Thoracic aorta (tissue), 2 donors: ENCODE results near the gene CT47C1. TPM values are rescaled to one million over a fixed set of nuclear protein-coding genes. Genes with fewer than 3 reads are reported as not detected.

Experiments used
- ATAC-seq: fragments of 150-250 bp; one replicate; pipeline ENCODE4 v1.8.0; 2017; ENCODE audit warnings: low read depth; ENCODE audit not compliant: insufficient number of reproducible peaks, low FRiP score
- DNase-seq: peaks from one replicate; pipeline ENCODE4 v3.0.0-alpha.2; 2020; ENCODE audit warnings: low spot score
- H3K27ac ChIP-seq, 2 donors: fragments of 200-600 bp; sonication (generic); 1 replicate in 1 of 2; 2 replicates in 1 of 2; pipeline ENCODE4 v1.5.1; 2016; ENCODE audit warnings: mild to moderate bottlenecking in 2 of 2, moderate library complexity in 2 of 2
- H3K27me3 ChIP-seq: fragments of 200-600 bp; sonication (generic); replicated peaks from 2 replicates; pipeline ENCODE4 v1.6.0; 2016; ENCODE audit warnings: mild to moderate bottlenecking; ENCODE audit not compliant: insufficient read depth
- H3K36me3 ChIP-seq: fragments of 200-600 bp; sonication (generic); one replicate; pipeline ENCODE4 v1.5.1; 2016
- H3K4me1 ChIP-seq, 2 donors: fragments of 200-600 bp; sonication (generic); 1 replicate in 1 of 2; 2 replicates in 1 of 2; pipeline versions ENCODE4 v1.5.1 to v1.6.0; 2016; ENCODE audit warnings: low read depth in 2 of 2, mild to moderate bottlenecking in 1 of 2; ENCODE audit not compliant: control insufficient read depth in 1 of 2
- H3K4me3 ChIP-seq: fragments of 200-600 bp; sonication (generic); 2 replicates; pipeline ENCODE4 v1.5.1; 2016; ENCODE audit warnings: mild to moderate bottlenecking
- H3K9me3 ChIP-seq: fragments of 200-600 bp; sonication (generic); 2 replicates; pipeline ENCODE4 v1.5.1; 2016
- total RNA-seq, 2 donors: library from RNA; depleted of rRNA; stranded (reverse); fragments of >200 nt; gene quantifications; one replicate each; pipeline versions ENCODE4 v1.1.0 to v1.2.3, GENCODE V29; 2016
- TF ChIP-seq, protein P1 (sequence below): fragments of 200-600 bp; sonication (generic); IDR thresholded peaks from one replicate; pipeline ENCODE4 v1.5.1; 2019; ENCODE audit warnings: antibody characterized with exemption

The CT47C1 gene
- total RNA-seq, 2 donors from 2014 or later = not detected

DNA sequence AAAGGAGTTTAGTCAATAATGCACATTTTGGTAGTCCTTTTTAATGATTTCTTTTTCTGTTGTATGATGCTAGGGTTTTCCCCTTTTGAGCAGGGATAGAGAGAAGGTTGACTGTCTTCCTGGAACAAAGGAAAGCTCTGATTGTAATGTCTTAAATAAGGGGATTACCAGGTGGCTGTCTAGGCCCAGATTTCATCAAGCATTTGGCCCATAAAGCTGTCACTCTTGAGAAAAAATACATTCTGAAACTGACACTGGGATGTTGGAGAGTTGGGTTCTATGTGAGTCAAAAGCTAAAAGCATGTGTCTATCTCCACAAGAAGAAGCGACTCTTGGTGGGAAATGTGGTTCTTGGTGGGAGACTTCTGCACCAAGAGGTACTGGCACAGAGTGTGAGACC, 28.4 kb downstream of the CT47C1 start:
- Histone ChIP-seq H3K36me3 (no peaks in the 10 kb centered on the region), H3K9me3 (no peaks in the 10 kb centered on the region), H3K4me1 (no peaks in the 10 kb centered on the region), H3K27me3 (no peaks in the 10 kb centered on the region), H3K27ac (no peak overlapping the region), H3K4me3 (no peak overlapping the region)
- no peak for DNase-seq
- ATAC-seq = no peak
- TF ChIP-seq, protein P1, sequence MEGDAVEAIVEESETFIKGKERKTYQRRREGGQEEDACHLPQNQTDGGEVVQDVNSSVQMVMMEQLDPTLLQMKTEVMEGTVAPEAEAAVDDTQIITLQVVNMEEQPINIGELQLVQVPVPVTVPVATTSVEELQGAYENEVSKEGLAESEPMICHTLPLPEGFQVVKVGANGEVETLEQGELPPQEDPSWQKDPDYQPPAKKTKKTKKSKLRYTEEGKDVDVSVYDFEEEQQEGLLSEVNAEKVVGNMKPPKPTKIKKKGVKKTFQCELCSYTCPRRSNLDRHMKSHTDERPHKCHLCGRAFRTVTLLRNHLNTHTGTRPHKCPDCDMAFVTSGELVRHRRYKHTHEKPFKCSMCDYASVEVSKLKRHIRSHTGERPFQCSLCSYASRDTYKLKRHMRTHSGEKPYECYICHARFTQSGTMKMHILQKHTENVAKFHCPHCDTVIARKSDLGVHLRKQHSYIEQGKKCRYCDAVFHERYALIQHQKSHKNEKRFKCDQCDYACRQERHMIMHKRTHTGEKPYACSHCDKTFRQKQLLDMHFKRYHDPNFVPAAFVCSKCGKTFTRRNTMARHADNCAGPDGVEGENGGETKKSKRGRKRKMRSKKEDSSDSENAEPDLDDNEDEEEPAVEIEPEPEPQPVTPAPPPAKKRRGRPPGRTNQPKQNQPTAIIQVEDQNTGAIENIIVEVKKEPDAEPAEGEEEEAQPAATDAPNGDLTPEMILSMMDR = no peak

DNA sequence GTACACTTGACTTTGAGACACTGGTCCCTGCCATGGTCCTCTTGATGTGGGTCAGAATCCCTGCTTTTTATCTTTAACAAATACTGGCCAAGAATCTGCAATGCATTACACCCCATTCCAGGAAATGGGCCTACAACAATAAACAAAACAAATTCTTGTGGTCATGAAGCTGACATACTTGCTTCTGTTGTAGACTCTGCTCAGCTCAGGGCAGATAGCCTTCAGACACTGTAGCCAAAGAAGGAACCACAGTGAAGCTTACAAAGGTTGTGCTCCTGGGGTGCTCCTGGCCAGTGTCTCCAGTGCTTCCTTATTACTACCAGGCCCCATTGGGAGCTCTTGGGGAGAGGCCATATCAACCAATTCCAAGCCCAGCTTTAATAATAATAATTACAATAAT, 33.0 kb downstream of the CT47C1 start:
- no peaks in the 10 kb centered on the region for H3K4me1 ChIP-seq
- DNase-seq = no peak
- no peaks in the 10 kb centered on the region for H3K9me3 ChIP-seq
- H3K36me3 ChIP-seq = no peaks in the 10 kb centered on the region
- ATAC-seq = no peak
- TF ChIP-seq, protein P1 = no peak
- no peak overlapping the region for H3K27ac ChIP-seq
- no peaks in the 10 kb centered on the region for H3K27me3 ChIP-seq
- H3K4me3 ChIP-seq = no peak overlapping the region

DNA sequence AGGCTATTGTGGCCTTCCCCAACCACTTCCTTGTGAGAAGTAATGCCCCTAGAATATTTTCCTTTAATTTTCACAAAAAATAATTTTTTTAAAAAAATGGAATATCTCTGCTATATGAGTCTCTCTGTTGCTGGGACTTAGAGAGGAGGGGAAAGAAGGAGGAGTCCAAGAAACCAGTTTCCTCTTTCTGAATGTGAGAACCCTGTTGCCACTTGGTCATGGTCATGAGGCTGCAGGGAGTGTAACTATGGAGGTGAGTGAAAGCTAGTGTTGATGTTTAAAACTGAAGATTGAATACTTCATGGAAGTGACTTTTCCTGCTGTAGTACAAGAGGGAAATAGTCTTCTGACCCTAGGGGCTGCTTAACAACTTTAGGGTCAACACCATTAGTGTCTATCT, 34.4 kb downstream of the CT47C1 start:
- TF ChIP-seq, protein P1 = no peak
- ATAC-seq = no peak
- Histone ChIP-seq H3K27me3 (no peaks in the 10 kb centered on the region), H3K9me3 (no peaks in the 10 kb centered on the region), H3K27ac (no peak overlapping the region), H3K4me3 (no peak overlapping the region), H3K36me3 (no peaks in the 10 kb centered on the region), H3K4me1 (no peaks in the 10 kb centered on the region)
- no peak for DNase-seq

DNA sequence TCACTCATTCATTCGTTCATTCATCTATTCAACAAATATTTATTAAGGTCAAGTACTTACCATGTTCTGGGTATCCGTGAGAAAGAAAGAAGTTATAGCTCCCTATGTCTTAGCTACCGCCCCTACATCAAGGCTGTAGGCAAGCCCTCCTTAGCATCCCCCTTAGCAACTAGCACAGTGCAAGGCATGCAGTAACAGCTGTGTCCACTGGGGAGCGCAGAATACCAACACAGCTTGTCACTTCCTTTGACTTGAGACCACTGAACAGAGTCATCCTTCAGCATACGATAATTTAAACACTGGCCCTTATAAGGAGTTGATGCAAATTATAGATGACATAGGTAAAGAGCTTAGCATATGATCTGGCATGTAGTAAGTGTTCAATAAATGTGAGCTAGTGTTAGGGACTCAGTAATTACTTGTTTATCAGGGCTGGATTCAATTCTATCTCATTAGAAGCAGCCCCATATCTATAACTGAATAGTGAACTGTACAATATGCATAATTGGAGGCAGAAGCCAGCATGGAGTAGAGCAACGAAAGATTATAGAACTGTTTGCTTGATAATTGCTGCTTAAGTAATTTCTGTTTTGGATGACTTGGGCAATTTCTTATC, 46.1 kb downstream of the CT47C1 start:
- DNase-seq = peak; percentile 1
- Histone ChIP-seq H3K27me3 (no peaks in the 10 kb centered on the region), H3K4me3 (no peak overlapping the region), H3K4me1 (no peaks in the 10 kb centered on the region), H3K9me3 (no peaks in the 10 kb centered on the region), H3K36me3 (no peaks in the 10 kb centered on the region), H3K27ac (no peak overlapping the region)
- TF ChIP-seq, protein P1 = peak; percentile 65
- ATAC-seq = no peak

DNA sequence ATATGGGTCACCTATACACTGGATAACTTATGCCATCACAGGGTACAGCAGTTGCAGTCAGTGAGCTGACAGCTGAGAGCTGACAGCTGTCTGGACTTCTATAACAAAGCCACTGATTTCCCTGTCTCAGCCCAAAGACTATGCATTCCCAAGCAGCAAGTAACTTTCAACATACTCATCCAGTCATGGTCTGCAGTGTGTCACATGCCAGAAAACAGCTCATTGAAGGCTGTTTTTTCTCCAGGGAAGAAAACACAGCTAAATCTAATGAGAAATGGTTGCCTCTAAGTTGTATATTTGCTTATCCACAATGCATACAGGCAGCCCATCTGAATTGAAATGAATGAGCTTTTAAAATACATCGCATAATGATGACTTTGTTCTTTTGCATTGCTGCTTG, 48.5 kb downstream of the CT47C1 start:
- no peaks in the 10 kb centered on the region for H3K4me1 ChIP-seq
- no peaks in the 10 kb centered on the region for H3K9me3 ChIP-seq
- DNase-seq = no peak
- no peak overlapping the region for H3K27ac ChIP-seq
- no peak overlapping the region for H3K4me3 ChIP-seq
- no peaks in the 10 kb centered on the region for H3K27me3 ChIP-seq
- no peaks in the 10 kb centered on the region for H3K36me3 ChIP-seq
- TF ChIP-seq, protein P1 = no peak
- ATAC-seq = no peak

Other genes with a start within 250 kb of the CT47C1 start
- gene ZCCHC12, start 249.2 kb upstream of the CT47C1 start, total RNA-seq = not detected
- gene LONRF3, start 98.4 kb upstream of the CT47C1 start, total RNA-seq = 10 to 100 TPM in 1 of 2 donors, 1 to 10 TPM in 1; 8.5 to 24.6 TPM
- not detected for gene KIAA1210, start 54.8 kb downstream of the CT47C1 start, total RNA-seq
- gene PGRMC1, start 163.3 kb downstream of the CT47C1 start, total RNA-seq = 100 to 1,000 TPM; 105 to 135 TPM